Dedifferentiated amniotic fluid mesenchymal stem cell (primary cell): Measurements from ENCODE around the gene CHRM3.
"Not testable (repeated sequence)": the region's sequence is repeated elsewhere in the genome, so short reads cannot be mapped to it uniquely, and the experiment has no call there.

Experiments
- DNase-seq: peaks from one replicate; pipeline ENCODE4 v3.0.0-alpha.2; 2016; ENCODE audit errors: extremely low spot score

The CHRM3 gene

DNA sequence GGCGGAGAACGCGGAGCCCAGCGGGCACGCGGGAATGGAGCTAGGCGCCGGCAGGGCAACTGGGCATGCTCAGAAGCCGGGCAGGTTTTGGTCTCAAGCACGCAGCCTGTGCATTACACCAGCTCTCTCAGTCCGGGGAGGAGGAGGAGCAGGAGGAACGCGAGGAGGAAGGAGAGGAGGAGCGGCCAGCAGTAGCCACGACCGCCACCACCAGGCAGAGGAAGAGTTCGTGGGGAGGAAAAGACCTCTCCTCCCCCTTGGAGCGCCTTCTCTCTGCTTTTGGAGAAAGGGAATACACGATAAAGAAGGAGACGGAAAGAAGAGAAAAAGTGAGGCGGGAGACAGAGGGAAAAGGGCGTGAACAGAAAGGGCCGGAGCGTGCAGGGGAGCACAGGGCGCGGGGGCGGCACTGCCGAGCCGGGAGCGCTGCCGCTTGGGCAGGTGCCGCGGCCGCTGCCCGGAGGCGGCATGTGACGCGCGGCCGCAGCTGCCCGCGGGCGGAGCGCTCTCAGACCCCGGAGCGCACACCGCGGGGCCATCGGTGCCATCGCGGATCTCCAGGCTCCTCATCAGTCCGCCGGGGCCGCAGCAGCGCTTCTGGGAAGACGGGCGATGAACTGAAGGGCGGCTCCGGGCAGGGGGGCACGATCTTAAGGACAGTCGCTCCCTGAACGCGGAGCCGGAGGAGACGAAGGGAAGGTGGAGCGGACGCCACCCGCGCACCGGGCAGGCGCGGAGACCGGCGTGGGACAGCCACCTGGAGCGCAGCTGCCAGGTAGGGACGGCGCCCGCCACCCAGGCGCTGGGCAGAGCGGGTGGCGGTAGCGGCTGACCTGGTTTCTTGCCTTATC lies at the start of gene CHRM3:
Gene CHRM3, plus strand, starts transcription at position 116 of the 851 bp plus-strand sequence. CDS start 520,884 bp downstream, outside the sequence.
- DNase-seq = no peak

DNA sequence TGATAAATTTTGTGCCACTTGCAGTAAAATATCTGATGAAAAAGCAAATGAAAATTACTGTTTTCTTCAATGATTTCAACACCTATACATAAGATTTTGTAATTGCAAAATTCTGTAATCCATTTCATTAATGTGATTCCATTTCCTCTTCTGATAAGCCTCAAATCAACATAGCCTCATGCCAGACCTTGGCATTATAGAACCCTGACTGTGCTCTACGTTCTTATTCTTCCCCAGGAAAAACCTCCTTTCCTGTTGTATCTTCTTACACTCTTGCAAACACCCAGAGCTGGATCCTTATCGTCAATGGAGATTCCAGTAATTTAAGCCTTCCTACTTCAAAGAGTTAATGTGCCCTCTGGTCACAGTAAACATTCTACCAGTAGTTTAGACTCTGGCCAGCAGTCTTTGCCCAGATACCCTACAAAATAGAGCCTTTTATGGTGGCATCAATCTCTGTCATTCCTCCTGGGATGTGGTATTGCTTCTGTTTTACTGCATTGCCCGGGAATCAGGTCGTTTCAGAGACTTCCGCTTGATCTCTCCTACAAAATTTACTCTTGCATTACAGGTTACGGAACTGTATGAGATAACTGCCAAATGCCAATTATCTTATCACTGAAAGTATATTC lies 48.5 kb upstream of the CHRM3 start:
- DNase-seq = no peak

DNA sequence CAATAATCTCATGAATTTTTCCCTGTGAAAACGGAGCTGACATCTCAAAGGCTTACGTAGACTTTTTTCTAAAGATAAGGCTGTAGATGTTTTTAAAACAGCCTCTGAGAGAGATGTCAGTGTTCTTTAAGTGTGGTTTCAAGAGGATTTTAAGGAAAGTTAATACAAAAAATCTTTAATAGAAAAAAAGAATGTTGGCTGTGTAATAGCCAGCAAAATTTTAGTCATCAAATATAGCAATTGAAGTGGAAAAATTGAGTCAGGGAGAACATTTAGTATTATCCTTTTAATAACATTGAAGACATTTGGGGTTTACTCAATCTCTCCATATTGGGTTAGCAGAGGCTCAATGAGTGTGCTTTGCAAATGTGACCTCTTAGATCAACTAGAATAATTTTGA lies 38.6 kb upstream of the CHRM3 start:
- DNase-seq = no peak

DNA sequence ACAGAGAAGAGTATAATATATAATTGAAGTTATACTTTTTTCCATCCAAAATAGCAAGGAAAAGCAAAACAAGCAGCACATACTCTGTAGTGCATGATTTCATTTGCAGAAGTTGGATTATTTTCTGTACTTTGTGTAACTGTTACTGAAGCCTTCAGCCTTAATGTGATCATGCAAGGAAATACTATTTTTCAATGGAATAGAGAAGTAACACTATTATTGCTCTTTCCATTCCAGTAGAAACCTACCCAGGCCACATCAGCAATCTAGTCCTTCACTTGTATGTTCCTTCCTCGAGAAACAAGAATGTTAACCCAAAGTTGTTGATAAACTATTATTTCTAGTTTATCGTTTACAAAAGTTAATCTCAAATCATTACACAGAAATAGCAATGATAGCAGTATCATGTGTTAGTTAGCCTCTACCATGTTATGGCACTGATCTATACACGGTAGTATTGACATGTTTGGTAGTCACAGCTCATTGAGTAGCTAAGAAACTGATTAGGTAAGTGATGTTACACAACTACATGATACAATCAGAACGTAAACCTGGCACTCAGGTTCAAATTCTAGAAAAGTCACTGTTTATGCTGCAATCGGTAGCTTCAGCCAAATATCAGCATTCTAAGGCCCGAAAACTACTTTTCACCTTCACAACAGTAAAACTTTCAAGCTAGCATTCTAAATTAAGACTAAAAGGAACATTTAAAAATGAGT lies 37.6 kb upstream of the CHRM3 start:
- DNase-seq = no peak

DNA sequence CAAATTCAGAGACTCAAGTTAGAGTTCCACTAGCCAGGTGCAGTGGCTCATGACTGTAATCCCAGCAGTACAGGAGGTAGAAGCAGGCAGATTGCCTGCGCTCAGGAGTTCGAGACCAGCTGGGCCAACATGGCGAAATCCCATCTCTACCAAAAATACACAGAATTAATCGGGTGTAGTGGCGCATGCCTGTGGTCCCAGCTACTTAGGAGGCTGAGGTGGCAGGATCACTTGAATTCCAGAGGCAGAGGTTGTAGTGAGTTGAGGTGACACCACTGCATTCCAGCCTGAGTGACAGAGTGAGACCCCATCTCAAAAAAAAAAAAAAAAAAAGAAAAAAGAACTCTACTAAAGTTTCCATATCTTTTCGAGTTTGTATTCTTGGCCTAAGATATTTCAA lies 36.7 kb upstream of the CHRM3 start:
- no peak for DNase-seq

DNA sequence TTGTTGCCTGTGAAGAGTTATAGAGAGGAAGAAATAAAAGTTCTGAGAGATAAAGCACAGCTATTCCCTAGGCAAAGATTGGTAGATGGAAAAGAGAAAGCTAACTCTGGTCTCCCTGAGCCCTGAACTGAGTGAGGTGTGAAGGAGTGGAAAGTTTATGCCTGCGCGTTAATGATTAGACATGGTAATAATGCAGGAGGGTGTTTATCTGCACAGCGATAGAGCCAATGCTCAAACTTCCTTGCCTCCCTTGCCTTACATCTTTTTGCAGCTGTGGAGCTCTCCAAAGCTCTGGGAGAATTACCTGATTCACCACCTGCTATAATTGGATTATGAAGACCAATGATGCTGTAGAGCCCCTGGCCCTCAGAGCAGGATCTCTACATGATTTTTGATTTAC lies 32.8 kb upstream of the CHRM3 start:
- DNase-seq = no peak

DNA sequence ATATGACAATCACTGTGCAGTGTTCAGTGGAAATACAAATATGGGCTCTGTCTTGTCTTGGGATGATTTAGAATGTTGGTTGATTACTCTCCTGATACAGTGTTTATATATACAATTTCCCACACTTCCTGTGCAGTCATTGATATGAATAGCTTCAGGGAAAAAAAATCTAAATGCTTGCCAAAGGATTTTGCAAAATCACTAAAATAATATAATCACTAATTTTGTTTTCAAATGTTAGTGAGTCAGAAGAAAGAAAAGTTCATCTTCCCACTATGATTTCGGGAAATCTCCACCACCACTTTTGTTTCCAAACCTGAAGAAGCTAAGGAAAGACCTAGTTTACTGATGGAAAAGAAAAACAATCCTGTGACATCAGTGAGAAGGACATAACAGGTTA lies 32.1 kb upstream of the CHRM3 start:
- DNase-seq = no peak

DNA sequence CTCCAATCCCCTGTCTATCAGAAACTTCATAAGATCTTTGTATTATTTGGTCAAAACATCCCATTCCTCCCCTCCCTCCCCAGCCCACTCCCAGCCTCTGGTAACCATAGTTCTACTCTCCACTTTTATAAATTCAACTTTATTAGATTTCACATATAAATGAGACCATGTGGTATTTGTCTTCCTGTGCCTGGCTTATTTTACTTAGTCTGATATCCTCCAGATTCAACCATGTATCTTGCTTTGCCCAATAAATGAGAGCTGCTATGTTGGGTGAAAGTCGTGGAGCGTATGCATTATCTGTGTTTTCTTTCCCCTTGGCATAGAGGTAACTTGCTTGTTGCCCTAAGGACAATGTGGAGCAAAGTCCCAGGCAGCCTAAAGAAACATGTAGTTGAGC lies 28.5 kb upstream of the CHRM3 start:
- DNase-seq = no peak

DNA sequence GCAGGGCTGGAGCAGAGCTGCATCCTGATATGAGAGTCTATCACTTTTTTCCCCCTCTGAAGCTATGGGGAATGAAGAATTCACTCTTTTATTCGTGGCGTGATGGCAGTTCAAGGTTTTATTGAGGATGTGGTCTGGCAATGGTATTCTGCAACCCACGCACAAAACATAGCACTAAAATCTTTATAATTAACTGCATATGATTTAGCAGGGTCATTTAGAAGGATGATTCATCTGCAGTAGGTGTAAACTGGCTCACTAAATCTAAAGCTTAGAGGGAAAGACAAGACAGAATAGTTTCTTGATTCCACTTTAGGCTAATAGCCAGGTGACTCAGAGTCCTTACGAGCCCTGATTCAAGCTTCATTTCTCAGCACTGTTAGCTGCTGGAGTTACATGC lies 25.0 kb upstream of the CHRM3 start:
- peak; percentile 35 for DNase-seq

DNA sequence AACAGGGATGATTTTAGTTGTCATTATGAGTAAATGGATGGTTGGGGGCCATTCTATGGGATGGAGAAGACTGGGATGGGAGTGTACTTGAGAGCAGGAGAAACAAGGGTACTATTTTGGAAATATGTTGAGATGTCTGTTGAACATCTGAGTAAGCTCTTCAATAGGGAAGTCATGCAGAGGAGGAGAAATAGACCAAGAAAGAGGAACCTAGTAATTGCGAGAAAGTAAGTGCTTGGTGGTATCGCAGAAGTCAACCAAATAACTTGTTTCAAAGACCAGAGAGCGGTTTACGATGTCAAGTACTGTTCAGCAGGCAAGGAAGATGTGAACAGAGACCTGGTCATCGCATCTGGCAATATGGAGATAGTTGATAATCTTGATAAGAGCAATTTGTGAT lies 22.4 kb upstream of the CHRM3 start:
- no peak for DNase-seq

DNA sequence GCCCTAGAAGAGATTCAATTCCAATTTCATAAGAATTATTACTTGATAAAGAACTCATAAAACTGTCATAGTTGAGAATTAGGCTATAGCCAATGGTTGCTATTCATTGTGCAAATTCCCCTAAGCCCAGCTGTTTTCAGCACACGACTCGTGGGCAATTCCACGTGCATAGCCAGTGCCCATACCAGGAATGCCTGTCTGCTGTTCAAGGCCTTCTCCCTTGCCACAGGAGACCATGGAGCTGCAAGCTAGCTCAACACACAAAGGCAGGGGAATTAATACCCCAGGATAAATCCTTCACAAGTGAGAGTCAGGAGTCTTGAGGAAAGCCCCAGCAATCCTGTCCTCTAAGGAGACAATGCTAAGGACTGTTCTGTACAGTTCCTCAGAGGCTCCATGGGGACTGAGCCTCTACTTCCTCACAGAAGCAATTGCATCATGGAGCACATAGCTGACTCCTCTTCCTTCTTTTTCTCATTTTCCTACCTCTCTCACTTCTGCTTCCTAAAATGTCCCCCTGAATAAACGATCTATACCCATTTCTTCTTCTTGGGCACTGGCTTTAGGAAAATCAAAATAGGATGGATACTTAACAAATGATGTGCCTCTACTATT lies 19.1 kb upstream of the CHRM3 start:
- no peak for DNase-seq

DNA sequence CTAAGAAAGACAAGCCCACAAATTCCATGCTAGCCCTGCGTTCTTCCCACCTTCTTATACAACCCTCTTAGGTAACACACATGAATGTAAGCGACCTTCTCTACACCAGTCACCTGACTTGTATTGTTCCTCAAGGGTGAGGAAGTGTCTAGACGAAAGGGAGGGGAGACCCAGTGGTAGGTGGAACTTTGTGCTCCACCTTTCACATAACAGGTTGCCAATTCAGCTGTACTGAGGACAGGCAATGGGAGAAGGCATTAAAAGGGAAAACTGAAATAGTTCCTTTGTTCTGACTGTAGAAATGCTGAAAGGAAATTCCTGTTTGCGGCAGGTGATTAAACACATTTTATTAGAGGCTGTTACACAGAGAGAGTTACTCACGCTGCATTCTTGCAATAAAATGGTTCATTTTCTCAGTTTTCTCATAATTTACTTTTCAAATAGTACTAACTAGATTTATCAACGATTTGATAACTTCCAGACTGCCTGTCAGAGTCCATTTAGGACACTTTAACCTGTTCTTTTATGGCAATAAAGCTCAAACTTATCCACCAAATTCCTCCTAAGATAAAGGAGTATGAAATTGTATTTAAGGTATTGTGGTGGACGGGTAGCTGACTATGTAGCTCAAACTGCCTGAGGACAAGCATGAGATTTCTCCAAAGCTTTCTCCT lies 17.8 kb upstream of the CHRM3 start:
- DNase-seq = no peak

DNA sequence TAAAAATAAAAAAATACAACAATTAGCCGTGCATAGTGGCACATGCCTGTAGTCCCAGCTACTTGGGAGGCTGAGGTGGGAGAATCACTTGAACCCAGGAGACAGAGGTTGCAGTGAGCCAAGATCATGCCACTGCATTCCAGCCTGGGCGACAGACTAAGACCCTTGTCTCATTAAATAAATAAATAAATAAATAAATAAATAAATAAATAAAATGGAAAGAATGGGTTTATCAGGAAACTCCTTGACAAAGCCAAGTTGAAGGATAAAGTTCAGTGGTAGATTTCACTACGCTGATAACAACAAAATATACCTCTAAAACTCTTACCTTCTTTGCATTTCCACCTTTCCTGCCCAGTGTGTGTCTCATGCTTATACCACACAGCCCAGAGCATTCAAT lies 15.5 kb upstream of the CHRM3 start:
- not testable (repeated sequence) for DNase-seq

DNA sequence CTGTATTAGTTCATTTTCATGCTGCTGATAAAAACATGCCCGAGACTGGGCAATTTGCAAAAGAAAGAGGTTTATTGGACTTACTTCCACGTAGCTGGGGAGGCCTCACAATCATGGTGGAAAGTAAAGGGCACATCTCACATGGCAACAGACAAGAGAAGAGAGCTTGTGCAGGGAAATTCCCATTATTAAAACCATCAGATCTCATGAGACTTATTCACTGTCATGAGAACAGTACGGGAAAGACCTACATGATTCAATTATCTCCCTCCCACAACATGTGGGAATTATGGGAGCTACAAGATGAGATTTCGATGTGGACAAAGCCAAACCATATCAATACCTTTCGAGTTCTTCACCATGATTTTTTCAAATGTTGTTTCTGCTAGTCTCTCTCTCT lies 3.7 kb upstream of the CHRM3 start:
- DNase-seq = no peak

DNA sequence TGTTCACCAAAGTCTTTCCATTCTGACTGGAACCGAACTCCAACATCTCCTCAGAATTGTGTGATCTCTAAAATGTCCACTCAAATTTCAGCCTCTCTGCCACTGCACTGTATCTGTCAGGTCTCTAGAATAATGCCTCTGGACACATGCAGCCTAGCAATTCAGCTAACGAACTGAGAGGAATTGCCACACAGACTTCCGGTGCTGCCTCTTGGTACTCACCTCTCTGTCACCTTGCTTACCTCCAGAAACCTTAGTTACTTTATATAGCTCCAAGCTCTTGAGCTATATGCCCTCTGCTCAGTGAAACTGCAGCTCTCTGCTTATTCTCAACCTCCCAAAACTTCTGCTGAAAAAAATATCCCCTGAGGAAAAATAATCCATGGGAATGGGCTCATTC lies 2.7 kb upstream of the CHRM3 start:
- no peak for DNase-seq

DNA sequence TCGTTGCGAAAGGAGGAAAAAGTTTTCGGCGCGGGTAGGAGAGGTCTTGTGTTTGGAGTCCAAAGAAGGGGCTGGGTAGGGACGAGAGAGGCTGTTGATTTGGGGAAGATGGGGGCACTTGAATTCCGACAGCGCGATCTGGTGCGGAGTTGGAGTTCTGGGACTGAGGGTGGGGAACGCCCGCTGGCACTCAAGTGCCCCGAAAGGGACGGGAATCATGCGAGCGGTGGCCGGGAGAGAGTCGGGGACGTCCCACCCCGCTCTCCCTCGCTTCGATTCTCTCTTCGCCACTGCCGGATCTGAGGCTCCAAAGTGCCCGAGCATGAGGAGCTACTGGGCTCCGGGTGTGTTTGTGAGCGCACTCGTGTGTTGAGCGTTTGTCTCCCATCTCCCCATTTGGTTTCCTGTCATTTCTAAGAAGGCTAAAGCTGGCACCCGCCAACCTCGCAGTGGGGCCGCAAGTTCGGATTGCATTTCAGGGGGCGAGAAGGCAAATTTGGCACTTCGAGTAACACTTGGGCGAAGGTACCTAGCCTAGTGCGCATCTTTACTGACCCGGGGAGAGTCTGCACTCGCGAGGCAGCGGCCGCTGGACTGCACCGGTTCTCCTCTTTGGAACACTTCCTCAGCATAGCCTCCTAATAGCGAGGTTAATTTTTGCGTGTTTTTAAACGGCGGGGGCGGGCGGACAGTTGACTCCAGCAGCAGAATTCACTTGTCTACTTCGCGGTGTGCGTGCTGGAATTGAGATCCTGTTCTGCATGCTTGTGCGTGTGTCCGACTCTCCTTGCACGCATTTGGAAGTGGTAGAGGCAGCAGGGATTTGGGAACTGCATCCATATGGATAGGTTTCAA lies 1.2 kb downstream of the CHRM3 start:
- no peak for DNase-seq

DNA sequence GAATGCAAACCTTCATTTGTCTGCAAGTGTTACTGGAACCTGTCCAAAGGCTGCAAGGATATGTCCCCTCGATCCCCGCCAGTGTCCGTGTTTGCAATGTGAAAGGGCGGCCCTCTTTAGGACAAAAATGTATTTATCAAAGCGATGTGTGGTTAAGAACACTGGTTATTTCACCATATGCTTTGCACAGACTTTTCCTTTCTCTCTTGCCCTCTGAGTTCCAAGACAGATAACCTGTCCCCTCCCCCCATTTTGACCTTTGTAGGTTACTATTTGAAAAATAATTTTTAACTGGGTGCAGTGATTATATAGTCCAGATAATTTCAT lies 1.8 kb downstream of the CHRM3 start:
- no peak for DNase-seq

DNA sequence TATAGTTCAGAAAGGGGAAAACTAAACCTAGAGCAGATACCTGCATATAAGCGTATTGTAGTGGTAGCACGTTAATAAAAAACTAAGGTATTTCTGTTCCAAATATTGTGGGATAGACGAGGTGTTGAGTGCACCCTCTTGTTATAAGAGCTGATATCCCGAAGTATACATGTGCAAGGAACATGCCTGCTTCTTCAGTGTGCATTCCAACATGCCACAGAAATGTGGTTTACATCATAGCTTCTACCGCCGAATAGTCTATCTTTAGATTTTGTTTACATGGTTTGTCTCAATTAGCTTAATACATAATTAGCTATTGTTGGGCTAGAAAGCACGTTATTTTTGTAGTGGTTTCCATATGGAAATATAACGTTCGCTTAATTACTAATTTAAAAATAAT lies 2.2 kb downstream of the CHRM3 start:
- no peak for DNase-seq

DNA sequence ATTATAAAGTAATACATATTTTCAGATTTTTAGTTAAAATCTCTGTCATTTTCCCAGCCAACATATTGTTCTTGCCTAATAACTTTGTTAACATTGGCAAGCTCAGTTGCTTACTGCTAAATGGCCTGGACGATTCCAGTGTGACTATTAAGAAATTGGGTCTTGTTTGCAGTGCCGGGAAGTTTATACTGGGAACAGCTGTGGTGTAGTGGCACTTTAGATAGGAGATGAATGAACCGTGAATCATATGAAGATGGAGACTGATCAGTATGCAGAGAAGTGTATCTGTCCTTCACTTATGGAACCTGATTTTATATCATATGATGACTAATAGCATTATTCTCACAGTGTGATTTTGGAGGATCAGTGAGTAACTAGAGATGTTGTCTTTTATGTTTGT lies 3.3 kb downstream of the CHRM3 start:
- DNase-seq = no peak

DNA sequence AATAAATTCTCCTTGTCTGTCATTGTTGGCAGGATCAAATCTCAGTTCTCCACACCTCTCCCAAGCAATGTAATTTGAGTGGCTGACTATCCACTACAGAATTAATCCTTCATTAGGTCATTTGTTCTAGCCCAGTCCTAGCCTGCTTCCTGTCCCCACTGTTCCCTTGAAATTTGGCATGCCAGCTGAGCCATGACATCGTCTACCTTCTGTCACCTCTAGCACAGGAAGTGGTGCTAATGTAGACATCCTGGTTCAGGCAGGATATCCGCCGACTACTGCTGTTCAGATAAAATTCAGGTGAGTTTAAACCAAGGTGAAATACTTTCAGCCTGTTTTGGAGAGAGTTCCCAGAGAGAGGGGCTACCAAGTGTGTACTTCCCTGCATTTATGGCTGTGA lies 5.9 kb downstream of the CHRM3 start:
- no peak for DNase-seq

DNA sequence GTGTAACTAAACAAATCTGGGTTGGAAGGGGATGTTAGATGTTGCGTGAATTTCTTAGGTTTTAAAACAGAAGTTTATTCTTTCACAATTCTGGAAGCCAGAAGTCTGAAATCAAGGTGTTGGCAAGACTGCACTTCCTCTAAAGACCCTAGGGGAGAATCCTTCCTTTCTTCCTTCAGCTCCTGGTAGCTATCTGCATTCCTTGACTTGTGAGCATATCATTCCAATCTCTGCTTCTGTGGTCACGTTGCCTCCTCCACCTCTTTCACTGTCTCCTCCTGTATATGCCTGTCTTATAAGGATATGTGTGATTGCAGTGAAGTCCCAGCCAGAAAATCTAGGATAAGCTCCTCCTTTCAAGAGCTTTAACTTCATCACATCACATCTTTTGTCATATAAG lies 7.7 kb downstream of the CHRM3 start:
- no peak for DNase-seq
